ENCODE results near the gene TFPI. TPM values are rescaled to one million over a fixed set of nuclear protein-coding genes. Genes with fewer than 3 reads are reported as not detected.

The TFPI gene
- total RNA-seq, 1 donor from 2014 or later: 17.5 TPM

DNA sequence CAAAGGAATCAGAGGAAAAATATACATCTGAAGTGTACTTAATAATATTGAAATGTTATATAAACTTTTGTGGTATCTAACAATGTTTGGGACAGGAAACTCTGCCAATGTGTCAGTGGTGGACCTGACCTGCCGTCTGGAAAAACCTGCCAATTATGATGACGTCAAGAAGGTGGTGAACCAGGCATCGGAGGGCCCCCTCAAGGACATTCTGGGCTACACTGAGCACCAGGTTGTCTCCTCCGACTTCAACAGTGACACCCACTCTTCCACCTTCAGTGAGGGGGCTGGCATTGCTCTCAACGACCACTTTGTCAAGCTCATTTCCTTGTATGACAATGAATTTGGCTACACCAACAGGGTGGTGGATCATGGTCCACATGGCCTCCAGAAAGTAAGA is 138.8 kb downstream of the TFPI start:
- TF ChIP-seq, protein P1, sequence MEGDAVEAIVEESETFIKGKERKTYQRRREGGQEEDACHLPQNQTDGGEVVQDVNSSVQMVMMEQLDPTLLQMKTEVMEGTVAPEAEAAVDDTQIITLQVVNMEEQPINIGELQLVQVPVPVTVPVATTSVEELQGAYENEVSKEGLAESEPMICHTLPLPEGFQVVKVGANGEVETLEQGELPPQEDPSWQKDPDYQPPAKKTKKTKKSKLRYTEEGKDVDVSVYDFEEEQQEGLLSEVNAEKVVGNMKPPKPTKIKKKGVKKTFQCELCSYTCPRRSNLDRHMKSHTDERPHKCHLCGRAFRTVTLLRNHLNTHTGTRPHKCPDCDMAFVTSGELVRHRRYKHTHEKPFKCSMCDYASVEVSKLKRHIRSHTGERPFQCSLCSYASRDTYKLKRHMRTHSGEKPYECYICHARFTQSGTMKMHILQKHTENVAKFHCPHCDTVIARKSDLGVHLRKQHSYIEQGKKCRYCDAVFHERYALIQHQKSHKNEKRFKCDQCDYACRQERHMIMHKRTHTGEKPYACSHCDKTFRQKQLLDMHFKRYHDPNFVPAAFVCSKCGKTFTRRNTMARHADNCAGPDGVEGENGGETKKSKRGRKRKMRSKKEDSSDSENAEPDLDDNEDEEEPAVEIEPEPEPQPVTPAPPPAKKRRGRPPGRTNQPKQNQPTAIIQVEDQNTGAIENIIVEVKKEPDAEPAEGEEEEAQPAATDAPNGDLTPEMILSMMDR (IDR thresholded peaks at IDR 0.05; ENCODE audit: unreplicated experiment): no peak
- Mint-ChIP-seq H3K27me3 (no peaks in the 10 kb centered on the region), H3K27ac (no peak overlapping the region), H3K4me3 (ENCODE audit: low read depth) (no peak overlapping the region), H3K9me3 (ENCODE audit: low read depth) (no peaks in the 10 kb centered on the region), H3K36me3 (ENCODE audit: insufficient read depth) (no peaks in the 10 kb centered on the region), H3K4me1 (ENCODE audit: low read depth) (peaks cover 5% of the 10 kb centered on the region)
- DNase-seq (ENCODE audit: low spot score, unreplicated experiment): no peak

Other genes starting within 250 kb of the TFPI start
- gene CALCRL, start 106.2 kb downstream of the TFPI start, total RNA-seq: 0.79 and 1.5 TPM in 2 replicates

All from progenitor cell of endocrine pancreas (in vitro differentiated cells).